Subcutaneous adipose tissue (tissue), 4 donors: ENCODE data around the gene STPG1. TPM values are rescaled to one million over a fixed set of nuclear protein-coding genes. Genes with fewer than 3 reads are reported as not detected.

Experiments
- CTCF ChIP-seq: fragments of 450-650 bp; IDR thresholded peaks from one replicate; pipeline ENCODE4 v1.5.1; 2016; ENCODE audit warnings: low read depth, mild to moderate bottlenecking, control low read depth, antibody characterized with exemption, moderate library complexity
- total RNA-seq, 4 donors: library from RNA; depleted of rRNA; stranded (reverse); fragments of >200 nt; gene quantifications; one replicate each; pipeline ENCODE4 v1.1.0, GENCODE V29; 2016

The STPG1 gene
- total RNA-seq, 4 donors from 2014 or later = 1.5 to 5.5 (median 3.1) TPM

DNA sequence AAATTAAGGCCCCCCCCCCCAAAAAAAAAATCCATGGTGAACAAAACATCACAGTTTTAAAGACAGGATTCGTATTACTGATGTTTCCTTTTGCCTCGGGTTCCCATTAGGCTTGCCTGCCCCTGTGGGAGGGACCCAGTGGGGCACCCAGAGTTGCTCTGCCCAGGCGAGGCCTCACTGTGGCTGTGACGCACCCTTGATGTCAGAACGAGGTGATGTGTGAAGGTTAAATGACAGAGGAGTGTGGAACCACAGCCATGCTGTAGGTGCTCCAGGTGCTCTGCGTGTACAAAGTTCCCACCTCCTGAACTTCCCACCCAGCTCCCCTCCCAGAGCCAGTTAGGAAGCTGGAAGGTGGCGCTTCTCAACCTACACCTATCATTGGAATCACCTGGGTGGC, 56.5 kb downstream of the STPG1 start:
- TF ChIP-seq CTCF = no peak

DNA sequence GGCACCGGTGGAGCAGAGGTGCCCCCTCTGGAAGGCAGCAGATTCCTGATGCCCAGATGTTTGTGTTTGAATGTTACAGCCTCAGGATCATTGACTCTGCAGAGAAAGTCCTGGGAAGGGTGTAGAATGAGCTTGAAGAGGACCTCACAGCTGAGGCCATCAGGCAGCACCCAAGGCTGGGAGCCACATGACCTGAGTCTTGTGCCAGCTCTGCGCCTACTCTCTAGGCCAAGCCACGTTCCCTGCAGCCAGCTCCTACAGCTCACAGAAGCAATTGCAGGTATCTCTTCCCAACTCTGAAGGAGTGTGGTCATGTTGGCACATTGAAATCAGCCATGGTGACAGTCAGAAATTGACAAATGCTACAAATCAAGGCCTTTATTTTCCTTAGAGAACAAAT, 58.1 kb downstream of the STPG1 start:
- TF ChIP-seq CTCF = no peak

GRCh38 chr1:24353292-24353891, 60.2 kb downstream of the STPG1 start:
- TF ChIP-seq CTCF = no peak

GRCh38 chr1:24351918-24352627, 61.5 kb downstream of the STPG1 start:
- TF ChIP-seq CTCF = no peak

GRCh38 chr1:24351247-24351646, 62.3 kb downstream of the STPG1 start:
- TF ChIP-seq CTCF = no peak

DNA sequence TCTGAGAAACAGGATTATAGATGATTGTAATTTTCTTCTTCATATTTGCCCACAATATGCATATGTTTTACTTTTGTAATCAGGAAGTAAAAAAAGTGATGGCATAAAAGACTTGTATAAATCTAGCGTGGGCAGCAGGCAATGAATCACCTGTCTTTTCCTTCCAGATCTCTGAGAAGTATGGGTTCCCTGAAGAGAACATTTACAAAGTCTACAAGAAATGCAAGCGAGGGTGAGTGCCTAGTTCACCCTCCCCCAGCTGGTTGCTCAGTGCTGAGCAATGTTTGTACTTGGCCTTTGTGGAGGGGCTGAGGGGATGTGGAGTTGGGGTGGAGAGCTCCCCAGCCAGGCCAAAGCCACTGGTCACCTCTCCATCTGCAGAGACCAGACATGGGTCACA, 63.7 kb downstream of the STPG1 start:
- no peak for TF ChIP-seq CTCF

DNA sequence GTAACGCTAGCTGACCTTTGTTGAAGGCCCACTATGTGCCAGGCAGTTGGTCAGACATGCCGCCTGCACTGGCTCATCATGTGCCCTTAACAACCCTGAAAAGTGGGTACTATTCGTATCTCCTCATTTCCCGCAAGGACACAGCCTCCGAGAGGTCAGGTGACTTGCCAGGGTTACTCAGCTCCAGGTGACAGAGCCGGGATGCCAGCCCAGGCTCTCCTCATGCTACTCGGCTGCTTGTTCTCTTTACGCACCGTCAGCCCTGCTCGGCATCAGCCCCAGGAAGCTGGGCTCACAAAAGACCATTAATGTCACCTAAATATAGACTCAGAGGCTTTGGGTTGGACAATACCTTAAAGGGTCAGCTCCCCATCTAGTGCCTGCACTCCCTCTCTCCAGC, 65.4 kb downstream of the STPG1 start:
- no peak for TF ChIP-seq CTCF
